ENCODE data around the gene TAP1. TPM values are rescaled to one million over a fixed set of nuclear protein-coding genes. Genes with fewer than 3 reads are reported as not detected.

Gene TAP1
- total RNA-seq, 5 donors from 2014 or later (not counting 1 experiment from before 2014, with no cell fraction given), result 117 to 163 (median 147) TPM

- Histone ChIP-seq H3K27me3 (replicated peaks in 1 of 2; ENCODE audit: control insufficient read depth in 2 of 2, extremely low read depth in 1 of 2, insufficient read depth in 2 of 2, low read length in 1 of 2) (no peaks in the 10 kb centered on the region), H3K4me3 (ENCODE audit: control insufficient read depth in 1 of 2, extremely low read depth in 1 of 2, low read length in 1 of 2) (no peak overlapping the region), H3K27ac (ENCODE audit: low read length) (peak overlapping the region; percentile 100), H3K4me1 (ENCODE audit: control insufficient read depth in 1 of 2, extremely low read depth in 1 of 2, insufficient read depth in 2 of 2, low read length in 2 of 2) (peaks cover 34 to 64% of the 10 kb centered on the region in 2 experiments), H3K36me3 (ENCODE audit: control insufficient read depth in 2 of 2, extremely low read depth in 1 of 2, insufficient read depth in 1 of 2, low read length in 1 of 2) (peaks cover 5 to 49% of the 10 kb centered on the region in 2 donors), H3K9me3 (no peaks in the 10 kb centered on the region)
- Mint-ChIP-seq H3K27ac (peak overlapping the region; percentile 100), H3K36me3 (peaks cover 55% of the 10 kb centered on the region), H3K9me3 (no peaks in the 10 kb centered on the region), H3K27me3 (no peaks in the 10 kb centered on the region), H3K4me3 (peak overlapping the region; percentile 49 to 100 (median 98)), H3K4me1 (peaks cover 69 to 77% (median 75%) of the 10 kb centered on the region in 3 donors)
- ChIA-PET CTCF (interaction anchor here in 1 of 2 donors (0.6 to 5.8 kb wide), 4 partner anchors 15 to 717 kb away, joined by 3 to 236 read pairs (median 113); partner anchors contain the start of genes PSMB9 and TAP1), POLR2A (interaction anchor here (0.6 to 1.1 kb wide), 2 partner anchors 13 to 114 kb away, joined by 3 to 4 read pairs; partner anchors contain the start of gene PSMB9 (in 1 of the 2))
- DNase-seq, result peak in 3 of 35 experiments; percentile 14 to 55 (median 18)
- 8% methylated on average over 9 of the region's 9 CpGs for WGBS (ENCODE audit: insufficient coverage)
- no peak for ATAC-seq (replicated peaks in 1 of 4)
These were observed 12.8 kb downstream of the TAP1 start for GRCh38 chr6:32840604-32841246.

- POLR2A ChIA-PET, result interaction anchor here (0.7 to 2.5 kb wide), 5 partner anchors 14 to 143 kb away, joined by 3 to 39 read pairs (median 4); partner anchors contain the start of genes PSMB9 (in 1 of the 2) and TAP1 (in 1 of the 2)
- H3K4me3 ChIP-seq (ENCODE audit: control insufficient read depth in 1 of 2, extremely low read depth in 1 of 2, low read length in 1 of 2), result no peak overlapping the region
- Mint-ChIP-seq H3K4me1 (peaks cover 75 to 80% (median 79%) of the 10 kb centered on the region in 3 donors), H3K9me3 (no peaks in the 10 kb centered on the region), H3K36me3 (peaks cover 55% of the 10 kb centered on the region), H3K27me3 (no peaks in the 10 kb centered on the region), H3K27ac (peak overlapping the region; percentile 100), H3K4me3 (no peak overlapping the region)
- CTCF ChIA-PET, result interaction anchor here (0.6 to 5.8 kb wide), 14 partner anchors 12 to 865 kb away, joined by 3 to 236 read pairs (median 18); partner anchors contain the start of genes PSMB9 (in 2 of the 2), TAP1 (in 2 of the 2), HLA-DPB1 (in 1 of the 2) and ZBTB22 (in 1 of the 2)
- DNase-seq (no peak), ATAC-seq (replicated peaks in 1 of 4) (no peak)
- H3K9me3 ChIP-seq, result no peaks in the 10 kb centered on the region
- WGBS (ENCODE audit: insufficient coverage), result 91% methylated on average over 12 of the region's 15 CpGs
- peak overlapping the region; percentile 100 for H3K27ac ChIP-seq (ENCODE audit: low read length)
- peaks cover 13 to 53% of the 10 kb centered on the region in 2 donors for H3K36me3 ChIP-seq (ENCODE audit: control insufficient read depth in 2 of 2, extremely low read depth in 1 of 2, insufficient read depth in 1 of 2, low read length in 1 of 2)
- no peaks in the 10 kb centered on the region for H3K27me3 ChIP-seq (replicated peaks in 1 of 2; ENCODE audit: control insufficient read depth in 2 of 2, extremely low read depth in 1 of 2, insufficient read depth in 2 of 2, low read length in 1 of 2)
- H3K4me1 ChIP-seq (ENCODE audit: control insufficient read depth in 1 of 2, extremely low read depth in 1 of 2, insufficient read depth in 2 of 2, low read length in 2 of 2), result peaks cover 36 to 67% of the 10 kb centered on the region in 2 experiments
These were observed 14.1 kb downstream of the TAP1 start for GRCh38 chr6:32839356-32839755.

- H3K4me3 ChIP-seq (ENCODE audit: control insufficient read depth in 1 of 2, extremely low read depth in 1 of 2, low read length in 1 of 2), result peak within 1 kb of the TSS; percentile 82 to 89
- DNase-seq (peak; percentile 90 to 99 (median 97)), ATAC-seq (replicated peaks in 1 of 4) (peak; percentile 92 to 93 (median 92))
- ChIA-PET CTCF (interaction anchor here (0.6 to 5.8 kb wide), 33 partner anchors 9 to 710 kb away, joined by 3 to 236 read pairs (median 5); partner anchors contain the start of genes PSMB9 (in 2 of the 2), TAP1 (in 2 of the 2), ATF6B (in 1 of the 2) and HLA-DMA (in 1 of the 2)), POLR2A (interaction anchor here (0.6 to 2.5 kb wide), 14 partner anchors 15 to 1296 kb away, joined by 3 to 39 read pairs (median 6); partner anchors contain the start of genes PSMB9 (in 2 of the 2), TAP1 (in 2 of the 2) and DDX39B (in 1 of the 2))
- Mint-ChIP-seq H3K27ac (peak within 1 kb of the TSS; percentile 100), H3K4me1 (peaks cover 68 to 90% (median 88%) of the 10 kb centered on the region in 3 donors), H3K4me3 (peak within 1 kb of the TSS; percentile 72 to 92 (median 84)), H3K36me3 (peaks cover 64% of the 10 kb centered on the region), H3K27me3 (no peaks in the 10 kb centered on the region), H3K9me3 (no peaks in the 10 kb centered on the region)
- no peaks in the 10 kb centered on the region for H3K27me3 ChIP-seq (replicated peaks in 1 of 2; ENCODE audit: control insufficient read depth in 2 of 2, extremely low read depth in 1 of 2, insufficient read depth in 2 of 2, low read length in 1 of 2)
- no peaks in the 10 kb centered on the region for H3K9me3 ChIP-seq
- peak within 1 kb of the TSS; percentile 100 for H3K27ac ChIP-seq (ENCODE audit: low read length)
- H3K4me1 ChIP-seq (ENCODE audit: control insufficient read depth in 1 of 2, extremely low read depth in 1 of 2, insufficient read depth in 2 of 2, low read length in 2 of 2), result peaks cover 38 to 67% of the 10 kb centered on the region in 2 experiments
- WGBS (ENCODE audit: insufficient coverage), result 0% methylated on average over 28 of the region's 57 CpGs
- H3K36me3 ChIP-seq (ENCODE audit: control insufficient read depth in 2 of 2, extremely low read depth in 1 of 2, insufficient read depth in 1 of 2, low read length in 1 of 2), result peaks cover 17 to 63% of the 10 kb centered on the region in 2 donors
These were observed 15.2 kb downstream of the TAP1 start, which contains the start of gene TAP2 for GRCh38 chr6:32838114-32838958. Gene TAP2 (minus strand): TSS chr6:32838739. CDS start chr6:32838233, 506 bp downstream.

- peak overlapping the region; percentile 100 for H3K27ac ChIP-seq (ENCODE audit: low read length)
- H3K36me3 ChIP-seq (ENCODE audit: control insufficient read depth in 2 of 2, extremely low read depth in 1 of 2, insufficient read depth in 1 of 2, low read length in 1 of 2), result peaks cover 17 to 67% of the 10 kb centered on the region in 2 donors
- POLR2A ChIA-PET, result interaction anchor here (0.6 to 2.5 kb wide), 12 partner anchors 14 to 1296 kb away, joined by 3 to 39 read pairs (median 6); partner anchors contain the start of genes PSMB9 (in 2 of the 2), TAP1 (in 2 of the 2) and DDX39B (in 1 of the 2)
- DNase-seq (peak in 1 of 35 experiments; percentile 13), ATAC-seq (replicated peaks in 1 of 4) (no peak)
- no peaks in the 10 kb centered on the region for H3K27me3 ChIP-seq (replicated peaks in 1 of 2; ENCODE audit: control insufficient read depth in 2 of 2, extremely low read depth in 1 of 2, insufficient read depth in 2 of 2, low read length in 1 of 2)
- Mint-ChIP-seq H3K4me1 (peaks cover 62 to 91% (median 90%) of the 10 kb centered on the region in 3 donors), H3K36me3 (peaks cover 64% of the 10 kb centered on the region), H3K9me3 (no peaks in the 10 kb centered on the region), H3K4me3 (peak overlapping the region; percentile 72 to 92 (median 84)), H3K27me3 (no peaks in the 10 kb centered on the region), H3K27ac (peak overlapping the region; percentile 100)
- WGBS (ENCODE audit: insufficient coverage), result 6% methylated on average over 12 of the region's 12 CpGs
- H3K4me1 ChIP-seq (ENCODE audit: control insufficient read depth in 1 of 2, extremely low read depth in 1 of 2, insufficient read depth in 2 of 2, low read length in 2 of 2), result peaks cover 33 to 64% of the 10 kb centered on the region in 2 experiments
- peak overlapping the region; percentile 82 to 89 for H3K4me3 ChIP-seq (ENCODE audit: control insufficient read depth in 1 of 2, extremely low read depth in 1 of 2, low read length in 1 of 2)
- no peaks in the 10 kb centered on the region for H3K9me3 ChIP-seq
- CTCF ChIA-PET, result interaction anchor here (0.7 to 5.8 kb wide), 23 partner anchors 8 to 295 kb away, joined by 3 to 236 read pairs (median 7); partner anchors contain the start of genes PSMB9 (in 2 of the 2), TAP1 (in 2 of the 2) and HLA-DMA (in 1 of the 2)
These were observed 15.8 kb downstream of the TAP1 start for GRCh38 chr6:32837651-32838113.

- Histone ChIP-seq H3K4me3 (ENCODE audit: control insufficient read depth in 1 of 2, extremely low read depth in 1 of 2, low read length in 1 of 2) (no peak overlapping the region), H3K4me1 (ENCODE audit: control insufficient read depth in 1 of 2, extremely low read depth in 1 of 2, insufficient read depth in 2 of 2, low read length in 2 of 2) (peaks cover 25 to 56% of the 10 kb centered on the region in 2 experiments), H3K27me3 (replicated peaks in 1 of 2; ENCODE audit: control insufficient read depth in 2 of 2, extremely low read depth in 1 of 2, insufficient read depth in 2 of 2, low read length in 1 of 2) (no peaks in the 10 kb centered on the region), H3K9me3 (no peaks in the 10 kb centered on the region), H3K27ac (ENCODE audit: low read length) (no peak overlapping the region), H3K36me3 (ENCODE audit: control insufficient read depth in 2 of 2, extremely low read depth in 1 of 2, insufficient read depth in 1 of 2, low read length in 1 of 2) (peaks cover 17 to 67% of the 10 kb centered on the region in 2 donors)
- peak overlapping the region; percentile 72 to 92 (median 84) for H3K4me3 Mint-ChIP-seq
- no CpG with 5 or more reads among the region's 2 CpGs for WGBS (ENCODE audit: insufficient coverage)
- no peaks in the 10 kb centered on the region for H3K27me3 Mint-ChIP-seq
- ChIA-PET CTCF (interaction anchor here in 1 of 2 donors (3.2 to 3.9 kb wide), 2 partner anchors 10 to 33 kb away, joined by 20 to 207 read pairs; no protein-coding TSS in a partner anchor), POLR2A (interaction anchor here (0.9 to 2.0 kb wide), 2 partner anchors 14 to 135 kb away, joined by 3 to 9 read pairs; no protein-coding TSS in a partner anchor)
- ATAC-seq (replicated peaks in 1 of 4) (no peak), DNase-seq (no peak)
- peaks cover 55 to 86% (median 85%) of the 10 kb centered on the region in 3 donors for H3K4me1 Mint-ChIP-seq
- peak overlapping the region; percentile 78 to 100 for H3K27ac Mint-ChIP-seq
- peaks cover 61% of the 10 kb centered on the region for H3K36me3 Mint-ChIP-seq
- no peaks in the 10 kb centered on the region for H3K9me3 Mint-ChIP-seq
These were observed 16.6 kb downstream of the TAP1 start for GRCh38 chr6:32836873-32837272.

All from T-cell (primary cell).